ENCODE results near the gene TMEM100. TPM values are rescaled to one million over a fixed set of nuclear protein-coding genes. Genes with fewer than 3 reads are reported as not detected.
A peak's percentile ranks its signal among the peaks of the same experiment; 100 is the strongest.

The TMEM100 gene
- total RNA-seq, 1 experiment from 2014 or later, result 1.7 TPM

GRCh38 chr17:55692276-55692675 lies 30.4 kb downstream of the TMEM100 start:
- POLR2A ChIA-PET, result no interaction called here

GRCh38 chr17:55691666-55692065 lies 31.0 kb downstream of the TMEM100 start:
- DNase-seq (ENCODE audit: unreplicated experiment), result no peak
- ChIA-PET POLR2A (no interaction called here), CTCF (interaction anchor here (1.2 kb wide), 2 partner anchors 44 to 165 kb away, joined by 4 read pairs; no protein-coding TSS in a partner anchor)
- H3K36me3 Mint-ChIP-seq (ENCODE audit: insufficient read depth, unreplicated experiment), result no peaks in the 10 kb centered on the region
- no peak for TF ChIP-seq CTCF (IDR thresholded peaks at IDR 0.05; ENCODE audit: unreplicated experiment)
- H3K9me3 Mint-ChIP-seq (ENCODE audit: unreplicated experiment), result no peaks in the 10 kb centered on the region
- no peak overlapping the region for H3K27ac Mint-ChIP-seq (ENCODE audit: low read depth, unreplicated experiment)
- H3K4me3 Mint-ChIP-seq (ENCODE audit: unreplicated experiment), result no peak overlapping the region
- no peaks in the 10 kb centered on the region for H3K4me1 Mint-ChIP-seq (ENCODE audit: insufficient read depth, unreplicated experiment)
- no TSS peak for BruUV-seq (replicated peaks)
- intact Hi-C loops (cut with micrococcal nuclease), result no loop called here
- H3K27me3 Mint-ChIP-seq (ENCODE audit: insufficient read depth, unreplicated experiment), result no peaks in the 10 kb centered on the region

More at GRCh38 chr17:55692276-55692675, 30.4 kb downstream of the TMEM100 start:
- TF ChIP-seq CTCF (IDR thresholded peaks at IDR 0.05; ENCODE audit: unreplicated experiment), result no peak
- no peak for DNase-seq (ENCODE audit: unreplicated experiment)
- Mint-ChIP-seq H3K9me3 (ENCODE audit: unreplicated experiment) (no peaks in the 10 kb centered on the region), H3K4me1 (ENCODE audit: insufficient read depth, unreplicated experiment) (no peaks in the 10 kb centered on the region), H3K27me3 (ENCODE audit: insufficient read depth, unreplicated experiment) (no peaks in the 10 kb centered on the region), H3K27ac (ENCODE audit: low read depth, unreplicated experiment) (no peak overlapping the region), H3K4me3 (ENCODE audit: unreplicated experiment) (no peak overlapping the region), H3K36me3 (ENCODE audit: insufficient read depth, unreplicated experiment) (no peaks in the 10 kb centered on the region)
- CTCF ChIA-PET, result no interaction called here
- intact Hi-C loops (cut with micrococcal nuclease), result no loop called here
- no TSS peak for BruUV-seq (replicated peaks)

GRCh38 chr17:55690105-55690508 lies 32.6 kb downstream of the TMEM100 start:
- intact Hi-C loops (cut with micrococcal nuclease), result no loop called here
- peaks cover 8% of the 10 kb centered on the region for H3K27me3 Mint-ChIP-seq (ENCODE audit: insufficient read depth, unreplicated experiment)
- peak; percentile 17 for DNase-seq (ENCODE audit: unreplicated experiment)
- CTCF ChIA-PET, result interaction anchor here (0.6 to 0.8 kb wide), 5 partner anchors 24 to 164 kb away, joined by 3 to 4 read pairs (median 3); no protein-coding TSS in a partner anchor
- no peak overlapping the region for H3K27ac Mint-ChIP-seq (ENCODE audit: low read depth, unreplicated experiment)
- BruUV-seq (replicated peaks), result no TSS peak
- H3K4me1 Mint-ChIP-seq (ENCODE audit: insufficient read depth, unreplicated experiment), result no peaks in the 10 kb centered on the region
- H3K4me3 Mint-ChIP-seq (ENCODE audit: unreplicated experiment), result no peak overlapping the region
- TF ChIP-seq CTCF (IDR thresholded peaks at IDR 0.05; ENCODE audit: unreplicated experiment), result no peak
- POLR2A ChIA-PET, result interaction anchor here (0.6 kb wide), 2 partner anchors 32 to 323 kb away, joined by 3 read pairs; no protein-coding TSS in a partner anchor
- peaks cover 6% of the 10 kb centered on the region for H3K9me3 Mint-ChIP-seq (ENCODE audit: unreplicated experiment)
- no peaks in the 10 kb centered on the region for H3K36me3 Mint-ChIP-seq (ENCODE audit: insufficient read depth, unreplicated experiment)

- POLR2A ChIA-PET, result no interaction called here
- DNase-seq (ENCODE audit: unreplicated experiment), result no peak
- CTCF ChIA-PET, result interaction anchor here (0.7 to 1.1 kb wide), 3 partner anchors 10 to 163 kb away, joined by 3 to 4 read pairs (median 3); no protein-coding TSS in a partner anchor
These were observed 33.0 kb downstream of the TMEM100 start for GRCh38 chr17:55689672-55690071.

More at GRCh38 chr17:55689672-55690071, 33.0 kb downstream of the TMEM100 start:
- Mint-ChIP-seq H3K4me1 (ENCODE audit: insufficient read depth, unreplicated experiment) (no peaks in the 10 kb centered on the region), H3K27me3 (ENCODE audit: insufficient read depth, unreplicated experiment) (peaks cover 12% of the 10 kb centered on the region), H3K36me3 (ENCODE audit: insufficient read depth, unreplicated experiment) (no peaks in the 10 kb centered on the region), H3K9me3 (ENCODE audit: unreplicated experiment) (peaks cover 6% of the 10 kb centered on the region), H3K27ac (ENCODE audit: low read depth, unreplicated experiment) (no peak overlapping the region), H3K4me3 (ENCODE audit: unreplicated experiment) (no peak overlapping the region)
- intact Hi-C loops (cut with micrococcal nuclease), result no loop called here
- TF ChIP-seq CTCF (IDR thresholded peaks at IDR 0.05; ENCODE audit: unreplicated experiment), result no peak
- no TSS peak for BruUV-seq (replicated peaks)

Data from MCF 10A (cell line).